GM12878 (cell line): ENCODE data around the gene TRPM3. TPM values are rescaled to one million over a fixed set of nuclear protein-coding genes. Genes with fewer than 3 reads are reported as not detected.

ENCODE experiments used
- ATAC-seq: fragments of 200-7000 bp; cut with Tn5 transposase; 3 replicates; pipeline ENCODE4 v1.9.1; 2020; ENCODE audit warnings: mild to moderate bottlenecking, moderate library complexity
- BruUV-seq: library from RNA; stranded (reverse); fragments of 400-500 nt; replicated peaks from 2 replicates; lab custom pipeline; 2021; lab: Mats Ljungman, UMichigan
- CTCF ChIA-PET: fragments of 300-600 bp; sonication (Branson Sonifier 250); formaldehyde crosslinking; extraction: SDS; loops from one replicate; lab custom pipeline; 2021; ENCODE audit warnings: inconsistent platforms; lab: Yijun Ruan, JAX
- POLR2A ChIA-PET: fragments of 350-600 bp; formaldehyde crosslinking; extraction: SDS; loops from one replicate; lab custom pipeline; 2021; ENCODE audit warnings: inconsistent platforms; lab: Charles Lee
- RAD21 ChIA-PET: fragments of 300-600 bp; sonication (Branson Sonifier 250); formaldehyde crosslinking; loops from one replicate; lab custom pipeline; 2023; ENCODE audit warnings: antibody characterized with exemption; ENCODE audit not compliant: unreplicated experiment; lab: Charles Lee
- SMC1A ChIA-PET: fragments of 300-600 bp; sonication (Branson Sonifier 250); formaldehyde crosslinking; loops from one replicate; lab custom pipeline; 2023; ENCODE audit not compliant: unreplicated experiment, uncharacterized antibody; lab: Charles Lee
- DNase-seq: peaks from one replicate; pipeline ENCODE4 v3.0.0-alpha.2; 2011; ENCODE audit warnings: low read depth, low spot score
- FAIRE-seq: peaks from 3 replicates; lab custom pipeline; 2011; peaks lifted over from hg19 to GRCh38; lab: Jason Lieb, UNC
- H2AFZ ChIP-seq: 2 replicates; pipeline ENCODE4 v1.6.0; 2011; ENCODE audit warnings: low read depth, low read length, control low read depth; ENCODE audit not compliant: control insufficient read depth
- H3K27ac ChIP-seq: 2 replicates; pipeline ENCODE4 v1.5.1; 2011; ENCODE audit warnings: control low read depth; ENCODE audit not compliant: control insufficient read depth, insufficient read depth
- H3K27me3 ChIP-seq, 2 experiments: replicated peaks in 1 of 2; 2 replicates each; pipeline versions ENCODE4 v1.6.0 to v1.6.1; 2011; ENCODE audit warnings: low read length in 1 of 2; ENCODE audit not compliant: control insufficient read depth in 2 of 2, insufficient read depth in 2 of 2
- H3K36me3 ChIP-seq, 2 experiments: 2 replicates each; pipeline ENCODE4 v1.5.1; 2011; ENCODE audit warnings: low read length in 1 of 2; ENCODE audit not compliant: control insufficient read depth in 2 of 2, insufficient read depth in 2 of 2
- H3K4me1 ChIP-seq: 2 replicates; pipeline ENCODE4 v1.6.1; 2011; ENCODE audit warnings: mild to moderate bottlenecking, low read length, moderate library complexity, mixed read lengths; ENCODE audit not compliant: control insufficient read depth, insufficient read depth
- H3K4me2 ChIP-seq: 2 replicates; pipeline ENCODE4 v1.6.0; 2011; ENCODE audit warnings: control low read depth; ENCODE audit not compliant: control insufficient read depth, insufficient read depth
- H3K4me3 ChIP-seq: fragments of 200-600 bp; sonication (generic); 2 replicates; pipeline ENCODE4 v1.5.1; 2016
- H3K79me2 ChIP-seq: 2 replicates; pipeline ENCODE4 v1.6.0; 2011; ENCODE audit warnings: low read length; ENCODE audit not compliant: control insufficient read depth, insufficient read depth
- H3K9ac ChIP-seq: 2 replicates; pipeline ENCODE4 v1.8.0; 2011; ENCODE audit warnings: low read length, control low read depth, mixed read lengths; ENCODE audit not compliant: control insufficient read depth, insufficient read depth
- H3K9me3 ChIP-seq: replicated peaks from 3 replicates; pipeline ENCODE4 v1.5.1; 2011; ENCODE audit warnings: mild to moderate bottlenecking, low read length; ENCODE audit not compliant: control insufficient read depth, insufficient read depth
- H4K20me1 ChIP-seq: 2 replicates; pipeline ENCODE4 v1.6.0; 2011; ENCODE audit not compliant: control insufficient read depth, insufficient read depth
- BCL3 ChIP-seq: IDR thresholded peaks from 2 replicates; pipeline ENCODE4 v1.6.1; 2011; ENCODE audit warnings: borderline replicate concordance, low read depth, mild to moderate bottlenecking, moderate library complexity, low read length; ENCODE audit not compliant: insufficient read depth, poor library complexity, severe bottlenecking
- CEBPB ChIP-seq, 2 experiments: fragments of 150-350 bp in 1 of 2; IDR thresholded peaks; 2 replicates each; pipeline ENCODE4 v1.6.1; 2012 to 2014; ENCODE audit warnings: low read depth in 2 of 2, low read length in 2 of 2, borderline replicate concordance in 1 of 2, inconsistent platforms in 1 of 2
- CREB1 ChIP-seq: IDR thresholded peaks from 2 replicates; pipeline ENCODE4 v1.6.1; 2012; ENCODE audit warnings: low read depth, mild to moderate bottlenecking, inconsistent platforms
- FOXM1 ChIP-seq: IDR thresholded peaks from 2 replicates; pipeline ENCODE4 v1.6.1; 2012; ENCODE audit warnings: low read depth, mild to moderate bottlenecking, inconsistent platforms, low read length, moderate library complexity
- KAT2A ChIP-seq: conservative IDR thresholded peaks from 2 replicates; pipeline ENCODE4 v1.6.1; 2011; ENCODE audit warnings: low read depth, low read length; ENCODE audit not compliant: control insufficient read depth
- MAX ChIP-seq: IDR thresholded peaks from 2 replicates; pipeline ENCODE4 v1.6.1; 2012; ENCODE audit warnings: low read depth, low read length, improper control_type of control experiment
- MEF2B ChIP-seq: fragments of 450-650 bp; IDR thresholded peaks from 2 replicates; pipeline ENCODE4 v1.6.1; 2018; ENCODE audit warnings: mild to moderate bottlenecking, moderate library complexity; ENCODE audit not compliant: partially characterized antibody, poor library complexity, severe bottlenecking
- MXI1 ChIP-seq: fragments of 150-350 bp; IDR thresholded peaks from 2 replicates; pipeline ENCODE4 v1.6.1; 2011; ENCODE audit warnings: low read depth, mild to moderate bottlenecking, inconsistent platforms, low read length, improper control_type of control experiment
- MYB ChIP-seq: fragments of 150-350 bp; IDR thresholded peaks from 2 replicates; pipeline ENCODE4 v1.6.1; 2014; ENCODE audit warnings: mild to moderate bottlenecking, low read depth, low read length, borderline replicate concordance
- NBN ChIP-seq: fragments of 450-650 bp; IDR thresholded peaks from 2 replicates; pipeline ENCODE4 v1.6.1; 2016
- RCOR1 ChIP-seq: conservative IDR thresholded peaks from 2 replicates; pipeline ENCODE4 v1.6.1; 2012; ENCODE audit warnings: low read depth, low read length, improper control_type of control experiment
- RELA ChIP-seq: fragments of 450-650 bp; IDR thresholded peaks from 2 replicates; pipeline ENCODE4 v1.8.0; 2014; ENCODE audit warnings: borderline replicate concordance; ENCODE audit not compliant: partially characterized antibody
- SRF ChIP-seq, 2 experiments: IDR thresholded peaks; 2 replicates each; pipeline ENCODE4 v1.6.1; 2011; ENCODE audit warnings: low read depth in 2 of 2, low read length in 2 of 2, mild to moderate bottlenecking in 1 of 2, moderate library complexity in 1 of 2
- WGBS: methylation state at CpG from one replicate; pipeline ENCODE4 v1.1.6; 2016; ENCODE audit warnings: low lambda C conversion rate; ENCODE audit not compliant: insufficient replicate concordance, insufficient coverage; ENCODE audit errors: missing lambda C conversion rate; 5-methylcytosine and 5-hydroxymethylcytosine counted together
- in situ Hi-C: fragments of 300-500 bp; cut with MboI; formaldehyde crosslinking; loops from 9 replicates; pipeline ENCODE4 v1.14.3; 2018; ENCODE audit warnings: mixed read lengths
- intact Hi-C: fragments of 100-400 bp; cut with micrococcal nuclease; formaldehyde crosslinking; loops from one replicate; pipeline ENCODE4 v1.14.2; 2022; ENCODE audit not compliant: unreplicated experiment
- polyA plus RNA-seq, 11 experiments: library from polyadenylated mRNA; depleted of rRNA in 4 of 11; unstranded in 6 of 11; stranded (reverse) in 5 of 11; fragments of >200 nt; fragmentation: Nextera tagmentation in 4 of 11; fragmentation: Illumina TruSeq in 1 of 11; extraction: Ambion mirVana in 4 of 11; extraction: Trizol in 1 of 11; gene quantifications; 1 replicate in 1 of 11; 2 replicates in 10 of 11; pipeline versions ENCODE4 v1.2.1 to v1.2.3, GENCODE V29; 2011 to 2016; ENCODE audit warnings: inconsistent platforms in 2 of 11, missing spikeins in 2 of 11, low read depth in 1 of 11
- total RNA-seq, 4 experiments: library from RNA; depleted of rRNA in 3 of 4; stranded (reverse); fragments of >200 nt in 3 of 4; fragmentation: Illumina TruSeq in 1 of 4; extraction: Trizol in 1 of 4; gene quantifications; 2 replicates each; pipeline versions ENCODE4 v1.2.1 to v1.2.3, GENCODE V29; 2013 to 2021

Gene TRPM3
- total and polyA plus RNA-seq, 10 of the 15 experiments (the other 5 are each of a cell fraction or from before 2014, with no cell fraction given): not detected

GRCh38 chr9:70983723-70984295 is 137.6 kb downstream of the TRPM3 start:
- in situ Hi-C loops: no loop called here
- ChIA-PET CTCF (no interaction called here), POLR2A (interaction anchor here (0.6 kb wide), 1 partner anchor 7 kb away, joined by 4 read pairs; no protein-coding TSS in a partner anchor), SMC1A (no interaction called here), RAD21 (no interaction called here)
- FAIRE-seq: no peak
- no peak overlapping the region for H2AFZ ChIP-seq
- no peaks in the 10 kb centered on the region for H3K9me3 ChIP-seq
- no peak for ATAC-seq
- no peaks in the 10 kb centered on the region for H3K4me1 ChIP-seq
- no TSS peak for BruUV-seq
- H3K36me3 ChIP-seq: no peaks in the 10 kb centered on the region
- no peaks in the 10 kb centered on the region for H3K27me3 ChIP-seq
- intact Hi-C loops: no loop called here
- 0% methylated on average over 1 of the region's 1 CpG for WGBS
- H3K9ac ChIP-seq: no peak overlapping the region
- H3K4me2 ChIP-seq: no peak overlapping the region
- DNase-seq: no peak
- H3K79me2 ChIP-seq: no peaks in the 10 kb centered on the region
- H3K27ac ChIP-seq: no peak overlapping the region
- no peak overlapping the region for H3K4me3 ChIP-seq
- no peaks in the 10 kb centered on the region for H4K20me1 ChIP-seq
- no peak for TF ChIP-seq NBN
- no peak for TF ChIP-seq RELA
- TF ChIP-seq MYB: no peak
- TF ChIP-seq SRF (IDR thresholded peaks at IDR 0.05; ENCODE audit: low read depth in 2 of 2, low read length in 2 of 2): no peak

- Histone ChIP-seq H3K27me3 (no peaks in the 10 kb centered on the region), H2AFZ (no peak overlapping the region), H3K36me3 (no peaks in the 10 kb centered on the region), H3K4me3 (no peak overlapping the region), H3K9ac (no peak overlapping the region), H3K27ac (no peak overlapping the region), H3K4me1 (no peaks in the 10 kb centered on the region), H3K79me2 (no peaks in the 10 kb centered on the region), H3K4me2 (no peak overlapping the region), H4K20me1 (no peaks in the 10 kb centered on the region), H3K9me3 (no peaks in the 10 kb centered on the region)
- ChIA-PET SMC1A (interaction anchor here (1.0 kb wide), 1 partner anchor 11 kb away, joined by 3 read pairs; no protein-coding TSS in a partner anchor), POLR2A (no interaction called here), RAD21 (no interaction called here), CTCF (interaction anchor here (0.9 kb wide), 1 partner anchor 11 kb away, joined by 3 read pairs; no protein-coding TSS in a partner anchor)
- FAIRE-seq (no peak), DNase-seq (no peak), ATAC-seq (no peak)
- no TSS peak for BruUV-seq
- WGBS: 0% methylated on average over 1 of the region's 1 CpG
- in situ Hi-C loops: no loop called here
- intact Hi-C loops: no loop called here
- TF ChIP-seq FOXM1: no peak
- TF ChIP-seq BCL3: no peak
- no peak for TF ChIP-seq MXI1
- no peak for TF ChIP-seq KAT2A
- no peak for TF ChIP-seq RCOR1
- no peak for TF ChIP-seq CEBPB (IDR thresholded peaks at IDR 0.05; ENCODE audit: borderline replicate concordance in 1 of 2, low read depth in 2 of 2, low read length in 2 of 2)
- TF ChIP-seq MAX: no peak
- no peak for TF ChIP-seq CREB1
- no peak for TF ChIP-seq MEF2B
Observed at GRCh38 chr9:70981312-70981711, 140.1 kb downstream of the TRPM3 start.
